ENCODE measurements around the gene RPL10. TPM values are rescaled to one million over a fixed set of nuclear protein-coding genes. Genes with fewer than 3 reads are reported as not detected.

The RPL10 gene
- total RNA-seq, 4 donors from 2014 or later = 2,150 to 7,554 (median 4,519) TPM

GRCh38 chrX:154353172-154353843, 44.9 kb upstream of the RPL10 start:
- H3K36me3 ChIP-seq = peaks cover 72 to 100% (median 99%) of the 10 kb centered on the region in 4 donors
- TF ChIP-seq, protein P1, sequence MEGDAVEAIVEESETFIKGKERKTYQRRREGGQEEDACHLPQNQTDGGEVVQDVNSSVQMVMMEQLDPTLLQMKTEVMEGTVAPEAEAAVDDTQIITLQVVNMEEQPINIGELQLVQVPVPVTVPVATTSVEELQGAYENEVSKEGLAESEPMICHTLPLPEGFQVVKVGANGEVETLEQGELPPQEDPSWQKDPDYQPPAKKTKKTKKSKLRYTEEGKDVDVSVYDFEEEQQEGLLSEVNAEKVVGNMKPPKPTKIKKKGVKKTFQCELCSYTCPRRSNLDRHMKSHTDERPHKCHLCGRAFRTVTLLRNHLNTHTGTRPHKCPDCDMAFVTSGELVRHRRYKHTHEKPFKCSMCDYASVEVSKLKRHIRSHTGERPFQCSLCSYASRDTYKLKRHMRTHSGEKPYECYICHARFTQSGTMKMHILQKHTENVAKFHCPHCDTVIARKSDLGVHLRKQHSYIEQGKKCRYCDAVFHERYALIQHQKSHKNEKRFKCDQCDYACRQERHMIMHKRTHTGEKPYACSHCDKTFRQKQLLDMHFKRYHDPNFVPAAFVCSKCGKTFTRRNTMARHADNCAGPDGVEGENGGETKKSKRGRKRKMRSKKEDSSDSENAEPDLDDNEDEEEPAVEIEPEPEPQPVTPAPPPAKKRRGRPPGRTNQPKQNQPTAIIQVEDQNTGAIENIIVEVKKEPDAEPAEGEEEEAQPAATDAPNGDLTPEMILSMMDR (IDR thresholded peaks at IDR 0.05) = no peak
- TF ChIP-seq POLR2A (IDR thresholded peaks at IDR 0.05; ENCODE audit: low read depth) = no peak
- no peak for TF ChIP-seq EP300 (IDR thresholded peaks at IDR 0.05)
- TF ChIP-seq POLR2AphosphoS5 (IDR thresholded peaks at IDR 0.05) = peak; percentile 13 to 69
- intact Hi-C loops (cut with DNase I) = no loop called here
- peaks cover 3 to 51% (median 24%) of the 10 kb centered on the region in 4 donors for H3K4me1 ChIP-seq
- H3K27me3 ChIP-seq = no peaks in the 10 kb centered on the region
- no peaks in the 10 kb centered on the region for H3K9me3 ChIP-seq
- no peak for DNase-seq (ENCODE audit: extremely low spot score)
- peak overlapping the region; percentile 71 to 97 (median 96) for H3K27ac ChIP-seq (replicated peaks in 1 of 4)
- no peak overlapping the region for H3K4me3 ChIP-seq
- WGBS = no CpG with 5 or more reads among the region's 24 CpGs

DNA sequence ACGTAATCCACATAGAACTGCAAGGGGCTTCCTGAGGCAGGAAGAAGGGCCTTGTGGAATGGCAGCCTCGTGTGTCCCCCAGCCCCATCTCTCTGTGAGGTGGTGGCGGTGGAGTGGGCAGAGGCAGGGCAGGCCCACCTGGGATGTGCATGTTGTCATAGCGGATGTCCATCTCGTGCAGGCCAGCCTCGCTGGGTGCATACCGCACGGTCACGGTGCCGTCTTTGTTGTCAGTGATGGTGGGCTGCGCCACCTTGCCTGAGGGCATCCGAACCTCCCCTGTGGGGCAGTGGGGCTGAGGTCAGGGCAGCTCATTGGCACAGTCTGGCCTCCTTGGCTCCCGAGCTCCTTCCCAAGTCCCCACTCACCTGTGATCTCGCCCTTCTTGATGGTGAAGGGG, 44.2 kb upstream of the RPL10 start:
- H3K27ac ChIP-seq (replicated peaks in 1 of 4) = peak overlapping the region; percentile 71 to 97 (median 96)
- no peaks in the 10 kb centered on the region for H3K27me3 ChIP-seq
- DNase-seq (ENCODE audit: extremely low spot score) = no peak
- 75% methylated on average over 14 of the region's 14 CpGs for WGBS
- TF ChIP-seq POLR2AphosphoS5 (IDR thresholded peaks at IDR 0.05) = peak; percentile 19 to 80
- no peak for TF ChIP-seq EP300 (IDR thresholded peaks at IDR 0.05)
- intact Hi-C loops (cut with DNase I) = no loop called here
- H3K4me1 ChIP-seq = peaks cover 3 to 51% (median 31%) of the 10 kb centered on the region in 4 donors
- no peaks in the 10 kb centered on the region for H3K9me3 ChIP-seq
- H3K4me3 ChIP-seq = no peak overlapping the region
- peaks cover 72 to 100% (median 100%) of the 10 kb centered on the region in 4 donors for H3K36me3 ChIP-seq

- no peak for DNase-seq (ENCODE audit: extremely low spot score)
- WGBS = 86% methylated on average over 7 of the region's 13 CpGs
- Histone ChIP-seq H3K27ac (replicated peaks in 1 of 4) (peak overlapping the region; percentile 71 to 97 (median 96)), H3K4me1 (peaks cover 3 to 54% (median 36%) of the 10 kb centered on the region in 4 donors), H3K4me3 (no peak overlapping the region), H3K36me3 (peaks cover 72 to 100% (median 100%) of the 10 kb centered on the region in 4 donors), H3K9me3 (no peaks in the 10 kb centered on the region), H3K27me3 (no peaks in the 10 kb centered on the region)
- no peak for TF ChIP-seq POLR2A (IDR thresholded peaks at IDR 0.05; ENCODE audit: low read depth)
- no peak for TF ChIP-seq EP300 (IDR thresholded peaks at IDR 0.05)
- TF ChIP-seq, protein P1 (IDR thresholded peaks at IDR 0.05) = no peak
- no peak for TF ChIP-seq POLR2AphosphoS5 (IDR thresholded peaks at IDR 0.05)
- intact Hi-C loops (cut with DNase I) = no loop called here
Observed at GRCh38 chrX:154354516-154354915, 43.7 kb upstream of the RPL10 start.

- Histone ChIP-seq H3K27me3 (no peaks in the 10 kb centered on the region), H3K9me3 (no peaks in the 10 kb centered on the region), H3K27ac (replicated peaks in 1 of 4) (peak overlapping the region; percentile 71 to 97 (median 96)), H3K4me3 (no peak overlapping the region), H3K4me1 (peaks cover 3 to 61% (median 42%) of the 10 kb centered on the region in 4 donors), H3K36me3 (peaks cover 72 to 100% (median 100%) of the 10 kb centered on the region in 4 donors)
- 84% methylated on average over 30 of the region's 30 CpGs for WGBS
- TF ChIP-seq POLR2AphosphoS5 (IDR thresholded peaks at IDR 0.05) = peak in 1 of 2 donors; percentile 47
- no peak for TF ChIP-seq EP300 (IDR thresholded peaks at IDR 0.05)
- TF ChIP-seq, protein P1 (IDR thresholded peaks at IDR 0.05) = no peak
- no peak for TF ChIP-seq POLR2A (IDR thresholded peaks at IDR 0.05; ENCODE audit: low read depth)
- intact Hi-C loops (cut with DNase I) = no loop called here
- DNase-seq (ENCODE audit: extremely low spot score) = no peak
Observed at GRCh38 chrX:154355094-154355775, 42.9 kb upstream of the RPL10 start.

GRCh38 chrX:154355776-154356140, 42.4 kb upstream of the RPL10 start:
- peaks cover 71 to 100% (median 99%) of the 10 kb centered on the region in 4 donors for H3K36me3 ChIP-seq

More at GRCh38 chrX:154355776-154356140, 42.4 kb upstream of the RPL10 start:
- no peak overlapping the region for H3K4me3 ChIP-seq
- 83% methylated on average over 11 of the region's 12 CpGs for WGBS
- TF ChIP-seq EP300 (IDR thresholded peaks at IDR 0.05) = no peak
- TF ChIP-seq, protein P1 (IDR thresholded peaks at IDR 0.05) = no peak
- TF ChIP-seq POLR2A (IDR thresholded peaks at IDR 0.05; ENCODE audit: low read depth) = no peak
- TF ChIP-seq POLR2AphosphoS5 (IDR thresholded peaks at IDR 0.05) = no peak
- H3K27me3 ChIP-seq = no peaks in the 10 kb centered on the region
- DNase-seq (ENCODE audit: extremely low spot score) = no peak
- intact Hi-C loops (cut with DNase I) = no loop called here
- H3K4me1 ChIP-seq = peaks cover 3 to 61% (median 47%) of the 10 kb centered on the region in 4 donors
- H3K9me3 ChIP-seq = no peaks in the 10 kb centered on the region
- H3K27ac ChIP-seq (replicated peaks in 1 of 4) = peak overlapping the region; percentile 71 to 97 (median 96)
